Testis (tissue), 3 donors: ENCODE data around the gene KRT34. TPM values are rescaled to one million over a fixed set of nuclear protein-coding genes. Genes with fewer than 3 reads are reported as not detected.
"Not testable (repeated sequence)": the region's sequence is repeated elsewhere in the genome, so short reads cannot be mapped to it uniquely, and the experiment has no call there.

ENCODE experiments used
- DNase-seq: peaks from one replicate; pipeline ENCODE4 v3.0.0-alpha.2; 2019
- H3K27ac ChIP-seq, 2 donors: fragments of 200-600 bp; sonication (generic); one replicate each; pipeline ENCODE4 v1.5.1; 2019
- H3K27me3 ChIP-seq: fragments of 200-600 bp; sonication (generic); one replicate; pipeline ENCODE4 v1.5.1; 2019
- H3K36me3 ChIP-seq: fragments of 200-600 bp; sonication (generic); one replicate; pipeline ENCODE4 v1.5.1; 2017; ENCODE audit warnings: low read depth; ENCODE audit errors: missing control alignments
- H3K4me1 ChIP-seq: fragments of 200-600 bp; sonication (generic); one replicate; pipeline ENCODE4 v1.5.1; 2019
- H3K4me3 ChIP-seq, 2 donors: fragments of 200-600 bp; sonication (generic); one replicate each; pipeline ENCODE4 v1.5.1; 2017 to 2019
- H3K9me3 ChIP-seq: fragments of 200-600 bp; sonication (generic); one replicate; pipeline ENCODE4 v1.5.1; 2017
- CTCF ChIP-seq, 3 experiments: fragments of 450-650 bp in 2 of 3; fragments of 200-600 bp in 1 of 3; sonication (generic) in 1 of 3; IDR thresholded peaks; one replicate each; pipeline ENCODE4 v1.5.1; 2016 to 2019; ENCODE audit warnings: antibody characterized with exemption in 3 of 3, mild to moderate bottlenecking in 2 of 3, moderate library complexity in 1 of 3
- POLR2A ChIP-seq: fragments of 450-650 bp; IDR thresholded peaks from one replicate; pipeline ENCODE4 v1.6.1; 2017; ENCODE audit warnings: antibody characterized with exemption, mild to moderate bottlenecking, moderate library complexity
- WGBS, 2 donors: methylation state at CpG; one replicate each; pipeline ENCODE4 v1.1.5; 2018; 5-methylcytosine and 5-hydroxymethylcytosine counted together
- intact Hi-C: fragments of 100-400 bp; cut with DNase I; formaldehyde crosslinking; loops from one replicate; pipeline ENCODE4 v1.15.1; 2023; ENCODE audit warnings: low total_unique reads
- polyA plus RNA-seq: library from polyadenylated mRNA; stranded (reverse); fragments of 350-450 nt; fragmentation: Illumina TruSeq; extraction: RNeasy Lipid Tissue Mini Kit (QIAGEN cat#74804); gene quantifications from one replicate; pipeline ENCODE4 v1.2.3, GENCODE V29; 2014; ENCODE audit warnings: low read depth, low replicate concordance; ENCODE audit not compliant: insufficient read depth
- total RNA-seq, 2 donors: library from RNA; depleted of rRNA; stranded (reverse); fragments of >200 nt; gene quantifications; one replicate each; pipeline ENCODE4 v1.2.3, GENCODE V29; 2016

Gene KRT34
- total and polyA plus RNA-seq, 3 donors from 2014 or later, result 0.50 to 1.2 (median 0.55) TPM

DNA sequence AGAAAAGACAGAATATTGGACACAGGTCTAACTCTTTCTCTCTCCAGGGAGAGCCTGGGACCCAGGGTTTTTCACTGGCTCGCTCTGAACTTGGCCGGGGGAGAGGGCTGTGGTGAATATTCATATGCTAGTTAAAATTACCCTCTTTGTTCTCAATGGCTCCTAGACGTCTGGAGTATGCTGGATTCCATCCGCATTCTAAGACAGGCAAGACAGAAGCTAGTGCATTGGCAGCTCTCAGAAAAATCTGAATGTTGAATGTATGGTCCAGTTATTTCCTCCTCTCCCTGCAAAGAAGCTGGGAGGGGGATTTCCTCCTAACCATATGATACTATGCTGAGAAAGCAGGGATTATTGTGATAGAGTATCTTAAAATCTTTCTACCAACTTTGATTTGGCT lies 5.6 kb upstream of the KRT34 start:
- H3K9me3 ChIP-seq, result no peaks in the 10 kb centered on the region
- intact Hi-C loops, result no loop called here
- H3K4me1 ChIP-seq, result no peaks in the 10 kb centered on the region
- H3K4me3 ChIP-seq, result no peak overlapping the region
- 76 to 83% methylated on average over 4 of the region's 4 CpGs for WGBS, 2 donors
- H3K27me3 ChIP-seq, result no peaks in the 10 kb centered on the region
- no peak for DNase-seq
- TF ChIP-seq POLR2A (no peak), CTCF (IDR thresholded peaks at IDR 0.05) (no peak)
- no peaks in the 10 kb centered on the region for H3K36me3 ChIP-seq
- no peak overlapping the region for H3K27ac ChIP-seq

DNA sequence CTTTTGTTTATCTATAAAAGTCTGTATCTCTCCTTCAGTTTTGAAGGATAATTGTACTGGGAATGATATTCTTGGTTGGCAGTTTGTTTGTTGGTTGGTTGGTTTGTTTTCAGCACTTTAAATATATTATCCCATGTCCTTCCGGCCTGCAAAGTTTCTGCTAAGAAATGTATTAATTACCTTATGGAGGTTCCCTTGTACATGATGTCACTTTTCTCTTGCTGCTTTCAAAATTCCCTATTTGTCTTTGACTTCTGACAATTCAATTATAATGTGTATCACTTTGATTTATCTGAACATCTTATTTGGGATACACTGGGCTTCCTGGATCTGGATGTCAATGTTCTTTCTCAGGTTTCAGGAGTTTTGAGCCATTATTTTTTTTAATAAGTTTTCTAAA lies 4.1 kb upstream of the KRT34 start:
- Histone ChIP-seq H3K27me3 (no peaks in the 10 kb centered on the region), H3K9me3 (no peaks in the 10 kb centered on the region), H3K27ac (no peak overlapping the region), H3K36me3 (no peaks in the 10 kb centered on the region), H3K4me1 (no peaks in the 10 kb centered on the region), H3K4me3 (no peak overlapping the region)
- intact Hi-C loops, result no loop called here
- WGBS, 2 donors, result 96 to 98% methylated on average over 1 of the region's 1 CpG
- TF ChIP-seq CTCF (IDR thresholded peaks at IDR 0.05) (no peak), POLR2A (no peak)
- DNase-seq, result no peak

DNA sequence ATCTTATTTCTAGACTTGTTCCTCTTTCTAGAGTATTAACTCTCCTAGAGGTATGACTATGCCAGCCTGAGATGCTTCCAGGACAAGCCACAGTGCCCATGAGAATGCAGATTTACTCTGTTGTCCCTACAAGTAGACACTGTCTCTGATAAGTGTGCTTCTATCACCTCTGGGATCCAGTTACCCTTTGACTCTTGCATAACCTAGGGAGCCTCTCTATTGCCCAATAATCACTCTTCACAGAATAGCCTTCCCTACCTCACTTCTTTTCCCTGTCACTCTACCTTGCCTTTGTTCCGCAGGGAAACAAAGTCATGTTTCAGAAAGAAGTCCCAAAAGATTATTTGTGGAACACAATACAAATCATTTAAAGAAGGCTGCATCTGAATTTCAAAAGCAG lies 1.6 kb upstream of the KRT34 start:
- Histone ChIP-seq H3K9me3 (no peaks in the 10 kb centered on the region), H3K27ac (no peak overlapping the region), H3K4me3 (no peak overlapping the region), H3K36me3 (no peaks in the 10 kb centered on the region), H3K4me1 (no peaks in the 10 kb centered on the region), H3K27me3 (no peaks in the 10 kb centered on the region)
- 97% methylated on average over 1 of the region's 1 CpG for WGBS, 2 donors
- DNase-seq, result no peak
- no peak for TF ChIP-seq POLR2A
- TF ChIP-seq CTCF (IDR thresholded peaks at IDR 0.05), result no peak
- intact Hi-C loops, result no loop called here

- TF ChIP-seq CTCF (IDR thresholded peaks at IDR 0.05), result no peak
- TF ChIP-seq POLR2A, result no peak
- Histone ChIP-seq H3K27me3 (no peaks in the 10 kb centered on the region), H3K4me1 (no peaks in the 10 kb centered on the region), H3K36me3 (no peaks in the 10 kb centered on the region), H3K27ac (no peak overlapping the region), H3K4me3 (no peak overlapping the region), H3K9me3 (no peaks in the 10 kb centered on the region)
- DNase-seq, result no peak
- intact Hi-C loops, result no loop called here
- WGBS, 2 donors, result 67 to 76% methylated on average over 1 of the region's 1 CpG
Measured at GRCh38 chr17:41382394-41382793, 288 bp upstream of the KRT34 start.

GRCh38 chr17:41380091-41380490 lies 2.0 kb downstream of the KRT34 start:
- 86 to 95% methylated on average over 7 of the region's 7 CpGs for WGBS, 2 donors
- intact Hi-C loops, H3K4me3 ChIP-seq: not testable (repeated sequence)

More at GRCh38 chr17:41380091-41380490, 2.0 kb downstream of the KRT34 start:
- H3K36me3 ChIP-seq, DNase-seq, H3K9me3 ChIP-seq, H3K4me1 ChIP-seq, H3K27ac ChIP-seq, H3K27me3 ChIP-seq: not testable (repeated sequence)
